ENCODE measurements around the gene SPOCK3. TPM values are rescaled to one million over a fixed set of nuclear protein-coding genes. Genes with fewer than 3 reads are reported as not detected.

Gene SPOCK3
- total RNA-seq, 1 donor from 2014 or later = 0.74 TPM

- Histone ChIP-seq H3K27ac (no peak overlapping the region), H3K4me3 (no peak overlapping the region), H3K27me3 (ENCODE audit: low read depth) (no peaks in the 10 kb centered on the region), H3K4me1 (no peaks in the 10 kb centered on the region), H3K36me3 (no peaks in the 10 kb centered on the region), H3K9me3 (no peaks in the 10 kb centered on the region)
- no peak for TF ChIP-seq CTCF (IDR thresholded peaks at IDR 0.05)
- DNase-seq (no peak), ATAC-seq (no peak)
- intact Hi-C loops (cut with DNase I) = no loop called here
Observed at GRCh38 chr4:166836865-166837264, 397.4 kb downstream of the SPOCK3 start.

GRCh38 chr4:166827629-166828028, 406.7 kb downstream of the SPOCK3 start:
- Histone ChIP-seq H3K4me3 (no peak overlapping the region), H3K36me3 (no peaks in the 10 kb centered on the region), H3K4me1 (no peaks in the 10 kb centered on the region), H3K27me3 (ENCODE audit: low read depth) (no peaks in the 10 kb centered on the region), H3K27ac (no peak overlapping the region), H3K9me3 (no peaks in the 10 kb centered on the region)
- TF ChIP-seq CTCF (IDR thresholded peaks at IDR 0.05) = no peak
- DNase-seq (no peak), ATAC-seq (no peak)
- intact Hi-C loops (cut with DNase I) = no loop called here

GRCh38 chr4:166827167-166827566, 407.1 kb downstream of the SPOCK3 start:
- Histone ChIP-seq H3K36me3 (no peaks in the 10 kb centered on the region), H3K27me3 (ENCODE audit: low read depth) (no peaks in the 10 kb centered on the region), H3K27ac (no peak overlapping the region), H3K4me3 (no peak overlapping the region), H3K9me3 (no peaks in the 10 kb centered on the region), H3K4me1 (no peaks in the 10 kb centered on the region)
- no peak for TF ChIP-seq CTCF (IDR thresholded peaks at IDR 0.05)
- ATAC-seq (no peak), DNase-seq (no peak)
- intact Hi-C loops (cut with DNase I) = no loop called here

GRCh38 chr4:166823848-166824247, 410.4 kb downstream of the SPOCK3 start:
- Histone ChIP-seq H3K27me3 (ENCODE audit: low read depth) (no peaks in the 10 kb centered on the region), H3K27ac (no peak overlapping the region), H3K4me3 (no peak overlapping the region), H3K9me3 (no peaks in the 10 kb centered on the region), H3K4me1 (no peaks in the 10 kb centered on the region), H3K36me3 (no peaks in the 10 kb centered on the region)
- no peak for TF ChIP-seq CTCF (IDR thresholded peaks at IDR 0.05)
- ATAC-seq (no peak), DNase-seq (no peak)
- intact Hi-C loops (cut with DNase I) = no loop called here

DNA sequence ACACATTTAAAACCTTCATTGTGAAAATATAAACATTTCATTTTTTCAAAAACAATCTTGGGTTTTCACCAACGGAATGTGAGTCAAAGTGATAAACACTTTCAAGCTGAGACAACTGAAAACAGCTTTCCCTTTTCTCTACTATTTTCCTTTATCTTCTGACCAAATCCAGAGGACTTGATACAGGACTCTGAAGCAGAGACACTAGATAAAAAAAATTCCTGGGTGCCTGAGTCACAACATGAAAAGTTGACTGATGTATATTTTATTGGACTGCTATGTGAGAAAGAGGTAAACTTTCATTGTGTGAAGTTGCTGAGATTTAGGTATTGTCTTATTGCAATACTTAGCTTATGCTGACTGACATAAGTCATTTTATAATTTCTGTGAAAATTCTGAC, 411.2 kb downstream of the SPOCK3 start:
- H3K36me3 ChIP-seq = no peaks in the 10 kb centered on the region
- no peak overlapping the region for H3K4me3 ChIP-seq
- H3K9me3 ChIP-seq = no peaks in the 10 kb centered on the region
- ATAC-seq = no peak
- no peak for TF ChIP-seq CTCF (IDR thresholded peaks at IDR 0.05)
- no peaks in the 10 kb centered on the region for H3K27me3 ChIP-seq (ENCODE audit: low read depth)
- H3K4me1 ChIP-seq = no peaks in the 10 kb centered on the region
- DNase-seq = no peak
- intact Hi-C loops (cut with DNase I) = no loop called here
- H3K27ac ChIP-seq = no peak overlapping the region

DNA sequence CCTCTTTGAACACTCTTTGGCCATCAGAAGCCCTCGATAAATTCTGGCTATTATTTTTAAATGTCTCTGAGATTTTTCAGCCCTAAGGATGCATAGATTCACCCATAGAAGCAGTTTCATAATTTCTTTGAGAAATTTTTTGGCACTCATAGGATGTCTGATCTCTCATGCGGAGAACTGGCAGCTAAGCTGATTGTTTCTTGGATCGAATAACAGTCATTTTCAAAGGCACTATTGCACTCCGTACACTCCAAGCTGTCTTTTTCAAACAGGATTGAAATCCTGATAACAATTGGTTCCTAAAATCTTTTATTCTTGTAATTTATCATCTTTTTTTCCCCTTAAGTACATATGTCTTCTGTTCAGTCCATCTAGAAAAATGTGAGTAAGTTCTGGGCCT, 411.9 kb downstream of the SPOCK3 start:
- intact Hi-C loops (cut with DNase I) = no loop called here
- no peaks in the 10 kb centered on the region for H3K9me3 ChIP-seq
- H3K27ac ChIP-seq = no peak overlapping the region
- no peak for ATAC-seq
- H3K4me1 ChIP-seq = no peaks in the 10 kb centered on the region
- DNase-seq = no peak
- no peaks in the 10 kb centered on the region for H3K36me3 ChIP-seq
- H3K27me3 ChIP-seq (ENCODE audit: low read depth) = no peaks in the 10 kb centered on the region
- TF ChIP-seq CTCF (IDR thresholded peaks at IDR 0.05) = no peak
- H3K4me3 ChIP-seq = no peak overlapping the region
